Activated CD4-positive, alpha-beta T cell treated with anti-CD3 and anti-CD28 coated beads for 36 hours (primary cell): ENCODE results near the gene CAMK1D. TPM values are rescaled to one million over a fixed set of nuclear protein-coding genes. Genes with fewer than 3 reads are reported as not detected.
"Not testable (repeated sequence)": the region's sequence is repeated elsewhere in the genome, so short reads cannot be mapped to it uniquely, and the experiment has no call there.

Experiments
- ATAC-seq: fragments of 200-7000 bp; cut with Tn5 transposase; one replicate; pipeline ENCODE4 v1.10.0; 2021; ENCODE audit warnings: mild to moderate bottlenecking, moderate library complexity
- CTCF ChIA-PET: fragments of 350-600 bp; sonication (Branson Sonifier 250); formaldehyde crosslinking; loops from one replicate; lab custom pipeline; 2021; ENCODE audit warnings: antibody characterized with exemption; lab: Charles Lee
- POLR2A ChIA-PET: fragments of 350-600 bp; sonication (Branson Sonifier 250); formaldehyde crosslinking; loops from one replicate; lab custom pipeline; 2021; ENCODE audit warnings: antibody characterized with exemption, inconsistent platforms; lab: Charles Lee
- DNase-seq: peaks from one replicate; pipeline ENCODE4 v3.0.0-alpha.2; 2020
- H3K27ac Mint-ChIP-seq: one replicate; pipeline ENCODE4 v1.8.0; 2021; ENCODE audit warnings: mixed read lengths
- H3K27me3 Mint-ChIP-seq: one replicate; pipeline ENCODE4 v1.8.0; 2021; ENCODE audit warnings: mixed read lengths
- H3K36me3 Mint-ChIP-seq: one replicate; pipeline ENCODE4 v1.8.0; 2021; ENCODE audit warnings: low read depth, mixed read lengths
- H3K4me1 Mint-ChIP-seq: one replicate; pipeline ENCODE4 v1.8.0; 2021; ENCODE audit warnings: mixed read lengths
- H3K4me3 Mint-ChIP-seq: one replicate; pipeline ENCODE4 v1.8.0; 2021; ENCODE audit warnings: mild to moderate bottlenecking, moderate library complexity, mixed read lengths
- H3K9me3 Mint-ChIP-seq: one replicate; pipeline ENCODE4 v1.8.0; 2021; ENCODE audit warnings: low read depth, mixed read lengths
- intact Hi-C, 2 experiments: fragments of 100-400 bp; cut with DNase I in 1 of 2; cut with micrococcal nuclease in 1 of 2; formaldehyde crosslinking; loops; one replicate each; pipeline versions ENCODE4 v1.14.2 to v1.15.1; 2022 to 2024; cut with DNase I, micrococcal nuclease
- total RNA-seq, 2 experiments: library from RNA; stranded (reverse); gene quantifications; one replicate each; pipeline ENCODE4 v1.2.3, GENCODE V29; 2021

Gene CAMK1D
- total RNA-seq, 2 experiments from 2014 or later: 16.0 to 16.3 TPM

- peak overlapping the region; percentile 91 for H3K27ac Mint-ChIP-seq
- POLR2A ChIA-PET: interaction anchor here (0.6 to 1.6 kb wide), 3 partner anchors 10 to 70 kb away, joined by 3 to 5 read pairs (median 4); no protein-coding TSS in a partner anchor
- DNase-seq (peak; percentile 92), ATAC-seq (peak; percentile 81)
- no peak overlapping the region for H3K4me3 Mint-ChIP-seq
- H3K4me1 Mint-ChIP-seq: peaks cover 70% of the 10 kb centered on the region
- intact Hi-C loops: loop anchor here (1.0 to 10.0 kb wide), 10 partner anchors 17 to 588 kb away; partner anchors contain the start of genes CAMK1D (in 1 of the 2) and OPTN (in 1 of the 2)
- no peaks in the 10 kb centered on the region for H3K9me3 Mint-ChIP-seq
- CTCF ChIA-PET: interaction anchor here (0.7 to 3.6 kb wide), 31 partner anchors 9 to 734 kb away, joined by 3 to 36 read pairs (median 4); no protein-coding TSS in a partner anchor
- no peaks in the 10 kb centered on the region for H3K36me3 Mint-ChIP-seq
- no peaks in the 10 kb centered on the region for H3K27me3 Mint-ChIP-seq
Observed at GRCh38 chr10:12710594-12711349, 361.4 kb downstream of the CAMK1D start.

- ChIA-PET CTCF (interaction anchor here (0.8 to 3.6 kb wide), 18 partner anchors 9 to 735 kb away, joined by 3 to 36 read pairs (median 5); no protein-coding TSS in a partner anchor), POLR2A (interaction anchor here (0.9 to 1.6 kb wide), 2 partner anchors 16 to 70 kb away, joined by 4 to 5 read pairs; no protein-coding TSS in a partner anchor)
- Mint-ChIP-seq H3K36me3 (no peaks in the 10 kb centered on the region), H3K27ac (peak overlapping the region; percentile 91), H3K4me1 (peaks cover 66% of the 10 kb centered on the region), H3K9me3 (no peaks in the 10 kb centered on the region), H3K27me3 (no peaks in the 10 kb centered on the region), H3K4me3 (no peak overlapping the region)
- DNase-seq (no peak), ATAC-seq (no peak)
- intact Hi-C loops: loop anchor here (1.0 to 10.0 kb wide), 10 partner anchors 16 to 589 kb away; partner anchors contain the start of genes CAMK1D (in 1 of the 2) and OPTN (in 1 of the 2)
Observed at GRCh38 chr10:12711350-12711708, 362.0 kb downstream of the CAMK1D start.

GRCh38 chr10:12712293-12712983 lies 363.1 kb downstream of the CAMK1D start:
- ChIA-PET CTCF (interaction anchor here (0.6 to 3.6 kb wide), 7 partner anchors 10 to 511 kb away, joined by 3 to 36 read pairs (median 6); no protein-coding TSS in a partner anchor), POLR2A (interaction anchor here (0.6 kb wide), 1 partner anchor 518 kb away, joined by 4 read pairs; no protein-coding TSS in a partner anchor)
- peak overlapping the region; percentile 65 for H3K27ac Mint-ChIP-seq
- DNase-seq: no peak
- H3K4me1 Mint-ChIP-seq: peaks cover 57% of the 10 kb centered on the region
- intact Hi-C loops: loop anchor here (5.0 to 10.0 kb wide), 5 partner anchors 228 to 590 kb away; partner anchors contain the start of genes CAMK1D (in 1 of the 2) and OPTN (in 1 of the 2)
- no peaks in the 10 kb centered on the region for H3K9me3 Mint-ChIP-seq
- no peak for ATAC-seq
- no peaks in the 10 kb centered on the region for H3K27me3 Mint-ChIP-seq
- H3K36me3 Mint-ChIP-seq: no peaks in the 10 kb centered on the region
- H3K4me3 Mint-ChIP-seq: no peak overlapping the region

- POLR2A ChIA-PET, ATAC-seq: not testable (repeated sequence)
- intact Hi-C loops: loop anchor here (5.0 to 10.0 kb wide), 5 partner anchors 228 to 591 kb away; partner anchors contain the start of genes CAMK1D (in 1 of the 2) and OPTN (in 1 of the 2)
Observed at GRCh38 chr10:12712984-12713316, 363.6 kb downstream of the CAMK1D start.

GRCh38 chr10:12716042-12716441 lies 366.7 kb downstream of the CAMK1D start:
- Mint-ChIP-seq H3K4me3 (no peak overlapping the region), H3K9me3 (peaks cover 2% of the 10 kb centered on the region), H3K36me3 (peaks cover 6% of the 10 kb centered on the region), H3K27ac (no peak overlapping the region), H3K27me3 (no peaks in the 10 kb centered on the region), H3K4me1 (peaks cover 54% of the 10 kb centered on the region)
- intact Hi-C loops: loop anchor here in 1 of 2 experiments (10.0 kb wide), 2 partner anchors 231 to 359 kb away; no protein-coding TSS in a partner anchor
- POLR2A ChIA-PET: no interaction called here
- ATAC-seq (no peak), DNase-seq (no peak)
- CTCF ChIA-PET: no interaction called here

More at GRCh38 chr10:12712984-12713316, 363.6 kb downstream of the CAMK1D start:
- H3K4me1 Mint-ChIP-seq: peaks cover 53% of the 10 kb centered on the region
- H3K27ac Mint-ChIP-seq, H3K9me3 Mint-ChIP-seq, H3K27me3 Mint-ChIP-seq, DNase-seq, H3K36me3 Mint-ChIP-seq, H3K4me3 Mint-ChIP-seq: not testable (repeated sequence)
- CTCF ChIA-PET: interaction anchor here (1.5 kb wide), 1 partner anchor 56 kb away, joined by 6 read pairs; no protein-coding TSS in a partner anchor

- DNase-seq (peak; percentile 33), ATAC-seq (peak; percentile 28)
- Mint-ChIP-seq H3K27me3 (no peaks in the 10 kb centered on the region), H3K36me3 (peaks cover 6% of the 10 kb centered on the region), H3K9me3 (peaks cover 2% of the 10 kb centered on the region), H3K4me3 (no peak overlapping the region), H3K27ac (no peak overlapping the region), H3K4me1 (peaks cover 38% of the 10 kb centered on the region)
- intact Hi-C loops: loop anchor here in 1 of 2 experiments (10.0 kb wide), 2 partner anchors 233 to 357 kb away; no protein-coding TSS in a partner anchor
- CTCF ChIA-PET: interaction anchor here (0.7 kb wide), 1 partner anchor 341 kb away, joined by 3 read pairs; no protein-coding TSS in a partner anchor
- POLR2A ChIA-PET: no interaction called here
Observed at GRCh38 chr10:12717981-12718707, 368.8 kb downstream of the CAMK1D start.

GRCh38 chr10:12719365-12719764 lies 370.0 kb downstream of the CAMK1D start:
- DNase-seq (peak; percentile 46), ATAC-seq (no peak)
- POLR2A ChIA-PET: no interaction called here
- Mint-ChIP-seq H3K4me1 (peaks cover 42% of the 10 kb centered on the region), H3K4me3 (no peak overlapping the region), H3K27ac (peak overlapping the region; percentile 67), H3K27me3 (no peaks in the 10 kb centered on the region), H3K36me3 (peaks cover 6% of the 10 kb centered on the region), H3K9me3 (peaks cover 2% of the 10 kb centered on the region)
- intact Hi-C loops: loop anchor here in 1 of 2 experiments (10.0 kb wide), 2 partner anchors 235 to 355 kb away; no protein-coding TSS in a partner anchor
- CTCF ChIA-PET: interaction anchor here (0.7 to 2.8 kb wide), 2 partner anchors 9 to 821 kb away, joined by 3 to 13 read pairs; no protein-coding TSS in a partner anchor

GRCh38 chr10:12720217-12720981 lies 371.1 kb downstream of the CAMK1D start:
- Mint-ChIP-seq H3K4me1 (peaks cover 44% of the 10 kb centered on the region), H3K27ac (peak overlapping the region; percentile 67), H3K27me3 (no peaks in the 10 kb centered on the region), H3K9me3 (peaks cover 2% of the 10 kb centered on the region), H3K36me3 (peaks cover 6% of the 10 kb centered on the region), H3K4me3 (no peak overlapping the region)
- ChIA-PET POLR2A (interaction anchor here (0.6 to 0.9 kb wide), 2 partner anchors 10 to 11 kb away, joined by 3 read pairs; no protein-coding TSS in a partner anchor), CTCF (interaction anchor here (0.6 to 2.8 kb wide), 4 partner anchors 10 to 61 kb away, joined by 3 to 13 read pairs (median 4); no protein-coding TSS in a partner anchor)
- ATAC-seq: peak; percentile 86
- DNase-seq: peak; percentile 77
- intact Hi-C loops: loop anchor here in 1 of 2 experiments (2.0 kb wide), 1 partner anchor 60 kb away; no protein-coding TSS in a partner anchor

- intact Hi-C loops: loop anchor here in 1 of 2 experiments (2.0 kb wide), 1 partner anchor 59 kb away; no protein-coding TSS in a partner anchor
- ATAC-seq (no peak), DNase-seq (no peak)
- peaks cover 2% of the 10 kb centered on the region for H3K9me3 Mint-ChIP-seq
- no peak overlapping the region for H3K27ac Mint-ChIP-seq
- no peaks in the 10 kb centered on the region for H3K27me3 Mint-ChIP-seq
- peaks cover 6% of the 10 kb centered on the region for H3K36me3 Mint-ChIP-seq
- H3K4me3 Mint-ChIP-seq: no peak overlapping the region
- ChIA-PET POLR2A (no interaction called here), CTCF (interaction anchor here (1.0 to 2.8 kb wide), 2 partner anchors 11 to 36 kb away, joined by 3 to 13 read pairs; no protein-coding TSS in a partner anchor)
- peaks cover 46% of the 10 kb centered on the region for H3K4me1 Mint-ChIP-seq
Observed at GRCh38 chr10:12721334-12721733, 372.0 kb downstream of the CAMK1D start.
